GM18870 (cell line): ENCODE results near the gene METAP2.
"Not testable (repeated sequence)": the region's sequence is repeated elsewhere in the genome, so short reads cannot be mapped to it uniquely, and the experiment has no call there.

ENCODE experiments used
- ATAC-seq: cut with Tn5 transposase; IDR thresholded peaks from one replicate; pipeline ENCODE4 v1.9.1; 2021; ENCODE audit warnings: moderate library complexity; ENCODE audit not compliant: unreplicated experiment

Gene METAP2

DNA sequence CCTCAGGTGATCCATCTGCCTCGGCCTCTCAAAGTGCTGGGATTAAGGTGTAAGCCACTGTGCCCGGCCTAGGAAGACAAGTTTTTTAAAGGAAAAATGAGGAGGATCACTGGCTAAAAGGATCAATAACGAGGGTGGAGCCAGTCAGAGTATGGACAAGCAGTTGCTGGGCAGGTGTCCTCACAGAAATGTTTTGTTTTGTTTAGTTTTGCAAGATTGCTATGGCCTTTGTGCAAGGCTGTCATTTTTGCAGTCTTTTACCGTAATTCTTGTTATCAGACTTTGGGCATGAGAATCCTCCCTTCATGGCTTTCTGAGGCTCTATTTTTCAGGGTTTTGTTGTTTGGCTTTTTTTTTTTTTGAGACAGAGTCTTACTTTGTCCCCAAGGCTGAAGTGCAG is 11.9 kb upstream of the METAP2 start:
- ATAC-seq, result no peak

DNA sequence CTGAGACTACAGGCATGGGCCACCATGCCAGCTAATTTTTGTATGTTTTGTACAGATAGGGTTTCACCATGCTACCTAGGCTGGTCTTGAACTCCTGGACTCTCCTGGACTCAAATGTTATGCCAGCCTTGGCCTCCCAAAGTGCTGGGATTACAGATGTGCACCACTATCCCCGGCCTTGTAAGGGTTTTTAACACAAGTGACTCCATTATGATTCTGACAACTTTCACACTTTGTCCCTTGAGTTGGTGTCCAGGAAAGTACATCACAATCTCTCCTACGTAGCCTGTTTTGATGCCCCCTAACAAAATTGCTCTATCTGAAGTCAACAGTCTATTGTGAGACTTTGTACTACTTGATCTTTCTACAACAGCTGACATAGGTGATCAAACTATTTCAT is 11.4 kb upstream of the METAP2 start:
- ATAC-seq, result no peak

DNA sequence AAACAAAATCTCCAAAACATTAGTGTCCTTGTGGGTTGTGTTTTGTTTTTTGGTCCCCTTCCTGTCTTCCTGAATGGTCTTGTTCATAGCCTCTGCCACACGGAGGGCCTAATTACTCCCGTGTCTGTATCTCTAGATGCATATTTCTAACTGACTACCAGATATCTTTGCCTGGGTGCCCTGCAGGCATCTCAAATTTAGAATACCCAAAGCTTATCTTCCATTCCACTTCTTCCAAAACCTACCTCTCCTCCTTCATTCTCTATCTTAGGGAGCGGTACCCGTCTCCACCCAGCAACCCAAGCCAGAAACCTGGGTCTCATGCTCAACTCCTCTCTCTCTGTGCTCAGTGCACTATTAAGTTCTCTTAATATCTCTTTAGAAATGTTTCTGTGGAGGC is 10.9 kb upstream of the METAP2 start:
- no peak for ATAC-seq

DNA sequence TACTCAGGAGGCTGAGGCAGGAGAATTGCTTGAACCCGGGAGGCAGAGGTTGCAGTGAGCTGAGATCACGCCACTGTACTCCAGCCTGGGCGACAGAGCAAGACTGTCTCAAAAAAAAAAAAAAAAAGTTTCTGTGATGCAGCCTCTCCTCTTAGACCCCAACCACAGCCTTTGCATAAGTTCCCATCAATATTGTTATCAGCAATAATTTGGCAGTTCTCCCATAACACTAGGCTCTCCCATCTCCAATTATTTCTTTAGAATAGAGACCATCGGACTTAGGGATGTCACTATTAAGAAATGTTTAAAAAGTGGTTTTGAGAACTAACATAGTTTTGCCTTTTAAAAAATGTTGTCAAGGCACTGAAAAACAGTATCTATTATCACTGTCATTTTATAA is 10.2 kb upstream of the METAP2 start:
- ATAC-seq, result not testable (repeated sequence)

DNA sequence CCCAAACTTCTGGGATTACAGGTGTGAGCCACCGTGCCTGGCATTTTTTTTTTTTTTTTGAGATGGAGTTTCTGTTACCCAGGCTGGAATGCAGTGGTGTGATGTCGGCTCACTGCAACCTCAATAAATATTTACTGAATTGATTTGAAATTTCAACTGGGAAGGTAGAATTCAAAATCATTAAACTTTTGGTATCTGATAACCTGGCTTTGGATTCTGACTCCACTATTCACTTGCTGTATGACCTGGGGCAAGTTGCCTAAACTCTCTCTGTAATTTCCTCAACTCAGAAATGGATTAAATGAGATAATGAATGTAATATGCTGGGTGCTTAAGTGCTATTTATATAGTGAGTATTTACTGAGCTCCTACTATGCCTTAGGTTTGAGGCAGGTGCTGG is 8.7 kb upstream of the METAP2 start:
- no peak for ATAC-seq

DNA sequence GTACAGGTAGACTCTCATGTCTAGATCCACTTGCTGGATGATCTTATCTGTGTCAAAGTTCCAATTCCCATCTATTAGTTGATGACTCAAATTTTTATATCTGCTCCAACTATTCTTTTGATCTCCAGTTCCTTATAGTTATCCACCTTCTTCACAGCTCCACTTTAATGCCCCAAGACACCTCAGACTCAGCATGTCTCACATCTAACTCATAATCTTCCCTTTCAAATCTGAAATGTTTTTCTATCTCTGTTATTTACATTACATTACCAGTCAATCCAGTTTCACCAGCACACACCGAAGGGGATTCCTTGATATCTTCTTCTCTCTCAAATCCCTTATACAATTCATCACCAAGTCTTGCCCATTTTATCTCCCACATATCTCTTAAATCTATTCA is 3.7 kb upstream of the METAP2 start:
- no peak for ATAC-seq

DNA sequence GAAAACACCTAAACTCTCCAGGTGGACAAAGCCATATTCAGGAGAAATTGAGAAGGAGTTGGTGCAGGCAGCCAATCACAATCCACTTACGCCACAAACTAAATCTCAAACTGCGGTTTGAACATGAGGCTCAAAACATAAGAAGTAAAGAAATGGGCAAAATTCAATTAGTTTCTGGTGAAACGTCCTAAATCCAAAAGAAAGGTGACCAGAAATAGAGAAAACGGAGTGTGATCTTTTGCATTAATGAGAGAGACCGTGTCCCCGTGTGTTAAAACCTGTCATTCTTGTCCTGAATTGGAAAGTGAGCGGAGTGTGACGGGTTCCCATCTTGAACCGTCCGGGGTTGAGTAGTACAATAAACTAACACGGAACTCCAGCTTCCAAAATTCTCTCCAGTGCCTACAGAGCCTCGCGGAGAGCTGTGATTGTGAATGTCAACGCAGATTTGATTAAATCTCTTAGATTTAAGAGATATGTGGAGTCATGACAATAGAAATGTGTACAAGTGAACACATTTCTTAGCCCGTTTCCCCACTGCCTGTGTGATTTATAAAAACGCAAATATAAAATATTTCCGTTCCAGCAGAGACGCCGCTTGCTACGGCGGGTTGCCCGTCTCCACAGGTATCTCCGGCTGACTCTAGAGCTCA is 595 bp upstream of the METAP2 start:
- peak; percentile 36 for ATAC-seq

DNA sequence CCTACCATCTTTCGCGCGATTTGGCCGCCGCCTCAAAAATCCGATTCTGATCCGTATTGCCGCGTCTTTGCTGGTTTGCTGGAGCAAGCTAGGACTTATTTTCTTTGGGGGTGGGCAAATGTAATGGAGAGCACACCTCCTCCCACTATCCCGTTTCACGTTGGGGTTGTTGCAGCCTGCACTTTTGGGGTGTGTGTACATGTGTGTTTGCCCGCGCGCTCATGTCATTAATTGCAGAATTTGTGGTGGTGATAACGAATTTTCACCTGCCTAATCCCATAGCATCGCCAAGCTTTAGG is 657 bp downstream of the METAP2 start:
- no peak for ATAC-seq

DNA sequence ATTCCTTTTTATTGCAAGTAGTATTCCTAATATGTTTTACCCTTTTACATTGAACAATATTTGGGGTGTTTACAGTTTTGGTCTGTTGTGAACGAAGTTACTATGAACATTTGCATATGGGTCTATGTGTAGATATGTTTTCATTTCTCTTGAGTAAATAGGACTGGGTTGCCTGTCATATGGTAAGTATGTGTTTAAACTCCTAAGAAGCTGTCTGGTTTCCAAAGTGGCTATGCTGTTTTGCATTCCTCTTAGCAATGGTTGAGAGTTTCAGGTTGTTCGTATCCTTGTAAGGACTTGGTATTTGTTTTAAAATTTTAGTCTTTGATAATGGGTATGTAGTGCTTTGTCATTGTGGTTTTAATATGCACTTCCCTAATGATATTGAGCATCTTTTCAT is 6.3 kb downstream of the METAP2 start:
- no peak for ATAC-seq

DNA sequence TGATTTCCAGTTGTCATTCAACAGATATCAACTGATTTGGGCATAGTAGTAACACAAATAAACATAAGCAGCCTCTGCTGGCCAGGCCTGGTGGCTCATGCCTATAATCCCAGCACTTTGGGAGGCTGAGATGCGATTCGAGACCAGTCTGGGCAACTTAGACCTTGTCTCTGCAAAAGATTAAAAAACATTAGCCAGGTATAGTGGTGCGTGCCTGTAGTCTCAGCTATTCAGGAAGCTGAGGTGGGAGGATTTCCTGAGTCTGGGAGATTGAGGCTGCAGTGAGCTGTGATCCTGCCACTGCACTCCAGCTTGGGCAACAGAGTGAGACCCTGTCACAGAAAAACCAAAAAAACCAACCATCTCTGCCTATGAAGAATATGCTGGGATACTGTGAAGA is 7.1 kb downstream of the METAP2 start:
- no peak for ATAC-seq

DNA sequence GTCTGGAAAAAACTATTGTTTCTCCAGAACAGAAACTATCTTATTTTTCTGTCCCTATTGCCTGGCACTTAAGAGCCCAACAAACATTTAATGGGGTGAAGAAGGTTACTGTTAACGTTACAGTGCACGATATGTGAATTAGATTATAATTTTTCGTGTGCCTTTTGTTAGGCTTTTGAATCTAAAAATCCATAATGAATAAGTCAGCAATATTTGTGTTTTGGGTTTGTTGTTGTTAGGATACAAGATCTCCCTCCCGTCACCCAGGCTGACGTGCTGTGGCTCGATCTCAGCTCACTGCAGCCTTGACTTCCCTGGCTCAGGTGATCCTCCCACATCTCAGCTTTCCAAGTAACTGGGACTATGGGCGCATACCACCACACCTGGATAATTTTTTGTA is 7.9 kb downstream of the METAP2 start:
- ATAC-seq, result no peak

DNA sequence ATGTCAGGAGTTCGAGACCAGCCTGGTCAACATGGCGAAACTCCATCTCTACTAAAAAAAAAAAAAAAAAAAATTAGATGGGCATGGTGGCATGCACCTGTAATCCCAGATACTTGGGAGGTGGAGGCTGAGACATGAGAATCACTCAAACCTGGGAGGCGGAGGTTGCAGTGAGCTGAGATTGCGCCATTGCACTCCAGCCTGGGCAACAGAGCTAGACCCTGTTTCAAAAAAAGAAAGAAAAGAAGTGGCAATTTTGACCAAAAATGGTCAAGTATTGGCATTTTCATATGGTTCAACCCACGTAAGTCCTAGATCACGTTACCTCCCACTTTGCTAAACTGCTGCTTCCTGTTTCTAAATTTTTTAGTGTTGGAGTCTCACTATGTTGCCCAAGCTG is 8.6 kb downstream of the METAP2 start:
- not testable (repeated sequence) for ATAC-seq

DNA sequence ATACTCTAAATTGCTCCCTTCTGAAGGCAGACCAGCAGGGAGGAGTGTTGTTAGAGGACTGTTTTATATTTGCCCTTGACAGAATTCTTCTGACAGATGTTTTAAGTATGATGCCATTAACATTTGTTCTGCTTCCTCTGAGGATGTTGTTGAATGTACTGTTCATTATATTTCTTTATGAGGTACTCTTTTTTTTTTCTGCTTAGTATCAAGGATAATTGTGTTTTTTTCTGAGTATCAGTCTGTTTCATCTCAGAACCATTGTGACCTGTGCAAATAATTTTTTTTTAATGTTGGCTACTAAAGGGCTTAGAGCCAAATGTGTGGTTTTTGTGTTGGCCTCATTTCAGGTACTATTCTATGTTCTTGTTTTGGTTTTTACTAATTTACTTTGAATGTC is 10.6 kb downstream of the METAP2 start:
- no peak for ATAC-seq

DNA sequence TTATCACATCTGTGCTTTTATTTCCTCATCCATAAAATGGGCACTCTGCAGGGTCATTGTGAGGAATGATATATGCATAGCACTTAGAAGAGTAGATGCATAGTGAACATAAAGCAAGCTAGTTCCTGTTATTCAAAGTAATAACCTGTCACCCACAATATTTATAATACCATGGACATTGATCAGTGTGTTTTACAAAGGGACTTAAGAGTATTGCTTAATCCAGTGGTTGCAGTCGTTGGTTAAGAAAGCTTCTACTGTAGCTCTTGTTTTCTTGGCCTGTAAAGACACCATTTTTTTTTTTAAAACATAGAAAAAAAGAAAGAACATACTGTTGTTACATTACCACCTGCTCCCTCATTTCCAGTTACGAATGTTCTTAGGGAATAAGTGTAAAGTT is 13.1 kb downstream of the METAP2 start:
- ATAC-seq, result no peak

DNA sequence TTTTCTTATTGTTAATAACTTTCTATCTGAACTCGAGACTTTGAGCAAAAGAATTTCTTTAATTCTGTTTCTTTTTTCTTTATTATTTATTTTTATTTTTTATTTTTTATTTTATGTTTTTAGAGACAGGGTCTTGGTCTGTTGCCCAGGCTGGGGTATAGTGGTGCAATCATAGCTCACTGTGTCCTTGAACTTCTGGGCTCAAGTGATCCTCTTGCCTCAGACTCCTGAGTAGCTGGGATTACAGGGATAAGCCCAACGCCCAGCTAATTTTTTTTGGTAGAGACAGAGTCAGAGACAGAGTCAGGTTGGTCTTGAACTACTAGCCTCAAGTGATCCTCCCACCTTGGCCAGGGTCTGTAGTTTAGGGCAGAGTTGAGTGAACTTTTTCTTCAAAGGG is 18.5 kb downstream of the METAP2 start:
- no peak for ATAC-seq

DNA sequence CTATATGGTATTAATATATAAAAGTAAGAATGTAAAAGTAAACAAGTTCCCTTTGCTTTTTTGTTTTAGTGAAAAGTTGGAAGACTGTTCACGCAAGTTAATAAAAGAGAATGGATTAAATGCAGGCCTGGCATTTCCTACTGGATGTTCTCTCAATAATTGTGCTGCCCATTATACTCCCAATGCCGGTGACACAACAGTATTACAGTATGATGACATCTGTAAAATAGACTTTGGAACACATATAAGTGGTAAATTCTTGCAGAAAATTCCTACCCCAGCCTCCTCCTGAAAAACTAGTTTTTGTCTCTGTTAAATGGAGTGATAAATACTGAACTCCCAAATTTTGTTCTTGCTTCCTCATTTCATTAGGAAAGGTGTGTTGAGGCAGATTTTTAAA is 20.9 kb downstream of the METAP2 start:
- no peak for ATAC-seq

DNA sequence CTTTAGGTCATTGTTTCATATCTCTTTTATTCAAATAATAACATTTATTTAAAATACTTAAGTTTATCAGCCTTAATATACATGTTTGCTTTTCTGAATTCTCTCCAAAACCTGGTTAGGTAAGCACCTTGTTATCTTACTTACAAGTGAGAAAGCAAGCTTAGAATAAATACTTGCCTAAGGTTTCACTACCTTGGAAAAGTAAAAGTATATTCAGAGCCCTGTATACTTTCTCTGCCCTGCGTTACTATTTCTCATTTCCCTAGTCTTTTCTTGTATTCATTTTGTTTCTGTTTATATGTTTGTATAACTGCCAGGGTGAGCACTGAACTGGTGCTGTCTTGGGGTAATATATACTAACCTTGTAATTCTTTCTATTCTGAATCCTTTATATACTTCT is 21.5 kb downstream of the METAP2 start:
- ATAC-seq, result no peak

DNA sequence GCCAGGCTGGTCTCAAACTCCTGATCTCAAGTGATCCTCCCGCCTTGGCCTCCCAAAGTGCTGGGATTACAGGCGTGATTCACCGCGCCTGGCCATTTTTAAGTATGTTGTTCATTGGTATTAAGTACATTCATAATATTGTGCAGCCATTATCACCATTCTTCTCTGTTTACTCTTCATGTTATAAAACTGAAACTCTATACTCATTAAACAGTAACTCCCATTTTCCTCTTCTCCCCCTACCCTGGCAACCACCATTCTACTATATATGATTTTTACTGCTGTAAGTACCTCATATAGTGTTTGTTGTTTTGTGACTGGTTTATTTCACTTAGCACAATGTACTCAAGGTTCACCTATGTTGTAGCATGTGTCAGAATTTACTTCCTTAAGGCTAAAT is 23.1 kb downstream of the METAP2 start:
- no peak for ATAC-seq

DNA sequence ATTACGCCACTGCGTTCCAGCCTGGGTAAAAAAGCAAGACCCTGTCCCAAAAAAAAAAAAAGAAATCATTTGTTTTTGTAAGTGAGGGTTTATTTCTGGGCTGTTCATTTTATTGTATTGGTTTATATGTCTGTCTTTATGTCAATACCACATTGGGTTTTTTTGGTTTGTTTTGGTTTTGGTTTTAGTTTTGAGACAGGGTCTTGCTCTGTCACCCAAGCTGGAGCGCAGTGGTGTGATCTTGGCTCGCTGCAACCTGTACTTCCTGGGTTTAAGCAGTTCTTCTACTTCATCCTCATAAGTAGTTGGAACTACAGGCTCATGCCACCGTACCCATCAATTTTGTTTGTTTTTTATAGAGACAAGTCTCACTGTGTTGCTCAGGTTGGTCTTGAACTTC is 25.0 kb downstream of the METAP2 start:
- ATAC-seq, result no peak

DNA sequence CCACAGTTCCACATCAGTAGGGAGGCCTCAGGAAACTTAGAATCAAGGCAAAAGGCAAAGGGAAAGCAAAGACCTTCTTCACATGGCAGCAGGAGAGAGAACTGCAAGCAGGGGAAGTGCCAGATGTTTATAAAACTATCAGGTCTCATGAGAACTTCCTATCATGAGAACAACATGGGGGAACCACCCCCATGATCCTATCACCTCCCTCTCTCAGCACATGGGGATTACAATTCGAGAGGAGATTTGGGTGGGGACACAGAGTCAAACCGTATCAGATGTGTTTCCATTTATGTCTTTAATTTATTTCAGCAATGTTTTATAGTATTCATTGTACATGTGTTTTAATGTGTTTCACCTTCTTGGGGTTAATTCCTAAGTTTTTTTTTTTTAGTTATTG is 25.8 kb downstream of the METAP2 start:
- ATAC-seq, result no peak

DNA sequence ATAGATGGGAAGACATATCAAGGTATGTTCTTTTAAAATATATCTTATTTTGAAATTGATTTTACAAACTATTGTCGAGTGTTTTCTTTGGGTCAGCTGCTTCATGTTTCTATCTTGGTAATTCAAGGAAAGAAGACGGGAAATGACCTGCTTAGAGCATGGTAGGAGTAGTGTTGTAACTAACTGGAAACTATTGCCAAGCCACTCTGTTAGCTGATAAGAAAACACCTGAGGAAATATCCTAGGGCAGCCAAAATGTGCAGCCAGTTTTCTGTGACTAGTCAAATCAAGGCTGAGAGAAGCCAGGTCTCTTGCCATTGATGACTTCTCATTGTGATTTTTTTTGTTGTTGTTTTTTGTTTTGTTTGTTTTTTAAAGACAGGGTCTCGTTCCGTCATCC is 30.2 kb downstream of the METAP2 start:
- no peak for ATAC-seq

DNA sequence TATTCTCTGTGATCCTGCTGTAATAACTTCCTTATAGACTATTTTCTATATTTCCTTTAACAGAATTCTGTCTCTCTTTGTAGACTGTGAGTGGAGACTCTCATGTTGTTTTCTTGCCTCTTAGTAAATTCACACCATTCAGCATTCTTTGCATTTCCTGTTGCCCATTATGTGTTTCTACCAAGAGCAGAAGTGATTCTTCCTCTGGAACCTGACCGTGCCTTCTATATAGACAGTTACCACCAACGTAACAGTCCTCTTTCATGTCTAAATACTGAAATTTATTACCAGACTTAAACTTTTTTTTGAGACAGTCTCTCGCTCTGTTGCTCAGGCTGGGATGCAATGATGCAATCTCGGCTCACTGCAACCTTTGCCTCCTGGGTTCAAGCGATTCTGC is 31.1 kb downstream of the METAP2 start:
- ATAC-seq, result no peak

DNA sequence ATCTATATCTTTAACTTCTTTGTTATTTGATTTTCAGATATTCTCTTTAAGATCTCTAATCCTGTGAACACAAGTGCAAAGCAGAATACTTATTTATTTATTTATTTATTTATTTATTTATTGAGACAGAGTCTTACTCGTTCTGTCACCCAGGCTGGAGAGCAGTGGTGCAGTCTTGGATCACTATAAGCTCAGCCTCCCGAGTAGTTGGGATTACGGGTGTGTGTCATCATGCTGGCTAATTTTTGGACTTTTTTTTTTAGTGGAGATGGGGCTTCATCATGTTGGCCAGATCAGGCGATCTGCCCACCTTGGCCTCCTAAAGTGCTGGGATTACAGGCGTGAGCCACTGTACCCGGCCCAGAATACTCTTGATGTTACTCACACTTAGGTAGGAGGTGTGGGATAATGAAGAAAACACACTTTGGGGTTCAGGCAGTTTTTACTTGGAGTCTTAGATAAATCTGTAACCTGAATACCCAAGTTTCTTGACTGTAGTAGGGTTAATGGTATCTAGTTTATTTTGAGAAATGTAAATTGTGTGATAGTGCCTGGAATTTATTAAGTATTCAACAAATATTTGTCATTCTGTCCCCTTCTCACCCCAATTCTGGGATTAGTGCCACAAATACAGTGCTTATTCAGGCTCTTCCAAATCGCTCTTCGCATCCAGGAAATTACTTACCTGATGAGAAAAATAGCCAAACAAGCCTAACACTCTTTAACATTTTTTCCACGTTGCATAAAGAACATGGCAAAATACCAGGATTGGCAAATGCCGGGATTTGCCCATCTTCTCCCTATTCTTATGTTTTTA is 33.0 kb downstream of the METAP2 start:
- no peak for ATAC-seq
